Esophagus (tissue), 2 donors: ENCODE results near the gene SLC16A9. TPM values are rescaled to one million over a fixed set of nuclear protein-coding genes. Genes with fewer than 3 reads are reported as not detected.
A peak's percentile ranks its signal among the peaks of the same experiment; 100 is the strongest.

Experiments used
- H3K27ac ChIP-seq, 2 donors: one replicate each; pipeline ENCODE4 v1.5.1; 2013; ENCODE audit warnings: low read depth in 2 of 2, mild to moderate bottlenecking in 2 of 2, inconsistent platforms in 1 of 2, low read length in 1 of 2, moderate library complexity in 1 of 2
- H3K27me3 ChIP-seq, 2 donors: one replicate each; pipeline ENCODE4 v1.6.1; 2013; ENCODE audit warnings: low read length in 2 of 2, control low read depth in 1 of 2, mild to moderate bottlenecking in 1 of 2; ENCODE audit not compliant: insufficient read depth in 2 of 2, control insufficient read depth in 1 of 2
- H3K36me3 ChIP-seq, 2 donors: one replicate each; pipeline ENCODE4 v1.6.1; 2013; ENCODE audit warnings: low read length in 1 of 2; ENCODE audit not compliant: control insufficient read depth in 2 of 2, insufficient read depth in 2 of 2
- H3K4me1 ChIP-seq, 2 donors: one replicate each; pipeline ENCODE4 v1.6.1; 2013; ENCODE audit warnings: low read length in 1 of 2; ENCODE audit not compliant: control insufficient read depth in 2 of 2, insufficient read depth in 2 of 2
- H3K4me3 ChIP-seq, 2 donors: one replicate each; pipeline ENCODE4 v1.5.1; 2013; ENCODE audit warnings: low read length in 2 of 2, mild to moderate bottlenecking in 2 of 2, low read depth in 1 of 2, moderate library complexity in 1 of 2
- H3K9me3 ChIP-seq, 2 donors: one replicate each; pipeline ENCODE4 v1.6.1; 2013; ENCODE audit warnings: mild to moderate bottlenecking in 2 of 2, low read depth in 1 of 2, low read length in 1 of 2, moderate library complexity in 1 of 2; ENCODE audit not compliant: control insufficient read depth in 2 of 2, insufficient read depth in 1 of 2
- WGBS, 2 donors: extraction: QIAGEN DNeasy Blood & Tissue Kit; methylation state at CpG; one replicate each; pipeline ENCODE4 v1.1.7; 2013; 5-methylcytosine and 5-hydroxymethylcytosine counted together
- polyA plus RNA-seq, 2 donors: library from polyadenylated mRNA; stranded (reverse); fragments of 200-250 nt; gene quantifications; one replicate each; pipeline ENCODE4 v1.2.3, GENCODE V29; 2013
- donor health status: healthy with polysubstance abuse.
- donor health status: Bipolar disorder and iron deficiency.

Gene SLC16A9
- polyA plus RNA-seq, 2 donors, result 4.9 to 6.8 TPM

DNA sequence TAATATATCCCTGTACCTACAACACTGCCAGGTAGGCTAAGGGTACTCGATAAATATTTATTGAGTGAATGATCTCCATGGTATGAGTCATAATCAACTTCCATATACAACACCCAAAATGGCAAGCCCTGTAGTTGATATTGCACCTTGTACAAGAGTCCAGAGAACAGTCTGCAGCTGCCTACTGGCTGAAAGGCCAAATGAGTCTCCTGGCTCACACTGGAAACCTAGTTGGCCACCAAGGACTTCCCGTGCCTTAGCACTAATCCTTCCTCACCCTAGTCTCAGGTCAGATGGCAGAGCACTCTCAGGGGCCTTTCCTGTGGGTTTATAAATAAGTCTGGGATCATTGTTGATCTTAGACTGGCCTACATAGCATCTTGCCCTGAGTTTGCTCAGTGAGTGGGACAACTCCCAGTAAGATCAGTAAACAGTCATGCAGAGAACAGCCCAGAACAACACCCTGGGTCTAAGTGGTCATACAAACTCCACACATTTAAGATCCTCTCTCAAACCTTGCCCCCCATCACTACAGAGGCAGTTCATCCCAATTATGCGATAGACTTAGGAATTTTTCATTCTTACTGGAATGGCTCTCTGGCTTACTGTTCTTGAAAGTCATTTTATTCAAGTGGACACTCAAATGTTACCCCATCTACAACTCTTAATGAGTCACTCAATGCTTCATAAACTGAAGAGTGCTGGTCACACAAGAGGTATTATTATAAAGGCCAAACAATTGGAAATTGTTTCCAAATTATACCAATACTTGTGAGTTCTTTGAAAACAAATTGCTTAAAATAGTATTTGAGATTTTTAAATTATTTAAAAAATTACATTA lies 14.7 kb upstream of the SLC16A9 start:
- Histone ChIP-seq H3K4me1 (no peaks in the 10 kb centered on the region), H3K9me3 (no peaks in the 10 kb centered on the region), H3K36me3 (no peaks in the 10 kb centered on the region), H3K4me3 (no peak overlapping the region), H3K27me3 (no peaks in the 10 kb centered on the region), H3K27ac (no peak overlapping the region)
- 63 to 77% methylated on average over 3 of the region's 3 CpGs for WGBS, 2 donors

DNA sequence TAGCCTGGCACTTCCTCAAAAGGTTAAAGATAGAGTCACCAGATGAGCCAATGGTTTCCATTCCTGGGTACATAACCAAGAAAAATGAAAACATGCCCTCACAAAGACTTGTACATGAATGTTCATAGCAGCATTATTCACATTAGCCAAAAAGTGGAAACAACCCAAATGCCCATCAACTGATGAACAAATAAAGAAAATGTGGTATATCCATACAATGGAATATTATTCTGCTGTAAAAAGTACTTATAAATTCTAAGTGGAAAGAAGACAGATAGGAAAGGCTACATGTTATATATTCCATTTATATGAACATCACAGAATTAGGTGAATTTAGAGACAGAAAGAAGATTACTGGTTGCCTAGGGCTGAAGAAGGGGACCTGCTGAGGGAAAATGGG lies 10.7 kb upstream of the SLC16A9 start:
- Histone ChIP-seq H3K4me3 (no peak overlapping the region), H3K9me3 (no peaks in the 10 kb centered on the region), H3K4me1 (no peaks in the 10 kb centered on the region), H3K36me3 (no peaks in the 10 kb centered on the region), H3K27me3 (no peaks in the 10 kb centered on the region), H3K27ac (no peak overlapping the region)

DNA sequence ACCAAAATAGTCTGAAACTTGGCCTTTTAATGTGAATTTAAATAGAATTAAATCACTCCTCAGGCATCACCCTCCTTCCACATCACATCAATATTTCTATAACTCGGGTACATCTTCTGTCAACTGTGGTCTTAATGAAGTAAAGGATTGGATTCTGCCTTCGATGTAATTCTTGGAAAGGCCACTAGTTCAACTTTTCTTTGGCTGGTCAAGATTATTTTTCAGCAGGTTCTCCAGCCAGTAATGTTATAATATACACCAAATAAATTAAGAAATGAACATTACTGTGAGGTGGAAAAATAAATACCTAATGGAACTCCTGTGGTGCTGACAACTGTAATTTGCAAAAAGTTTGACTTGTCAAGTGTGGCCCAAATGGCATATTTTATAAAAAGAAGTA lies 9.7 kb upstream of the SLC16A9 start:
- no peaks in the 10 kb centered on the region for H3K36me3 ChIP-seq
- no peak overlapping the region for H3K27ac ChIP-seq
- 71 to 75% methylated on average over 2 of the region's 2 CpGs for WGBS, 2 donors
- no peak overlapping the region for H3K4me3 ChIP-seq
- H3K27me3 ChIP-seq, result no peaks in the 10 kb centered on the region
- no peaks in the 10 kb centered on the region for H3K9me3 ChIP-seq
- no peaks in the 10 kb centered on the region for H3K4me1 ChIP-seq

DNA sequence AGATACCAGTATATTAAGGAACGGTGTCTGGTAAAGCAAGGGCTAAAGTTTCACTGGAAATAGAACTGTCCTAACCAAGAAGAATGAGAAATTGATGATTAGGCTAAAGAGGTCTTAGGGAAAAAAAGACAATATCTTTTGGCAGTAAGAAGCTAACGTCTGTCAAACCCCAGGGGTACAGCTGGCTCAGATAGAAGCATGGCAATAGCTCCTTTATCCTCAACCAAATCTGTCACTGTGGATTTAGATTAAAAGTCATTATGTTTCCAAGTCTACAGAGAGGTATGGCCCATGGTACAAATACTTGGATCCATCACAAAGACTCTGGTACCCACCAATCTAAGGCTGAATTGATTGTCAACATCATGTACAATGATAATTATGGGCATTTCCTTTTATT lies 8.6 kb upstream of the SLC16A9 start:
- 69 to 76% methylated on average over 2 of the region's 2 CpGs for WGBS, 2 donors
- no peaks in the 10 kb centered on the region for H3K4me1 ChIP-seq
- H3K9me3 ChIP-seq, result no peaks in the 10 kb centered on the region
- H3K4me3 ChIP-seq, result no peak overlapping the region
- no peak overlapping the region for H3K27ac ChIP-seq
- H3K36me3 ChIP-seq, result no peaks in the 10 kb centered on the region
- no peaks in the 10 kb centered on the region for H3K27me3 ChIP-seq

DNA sequence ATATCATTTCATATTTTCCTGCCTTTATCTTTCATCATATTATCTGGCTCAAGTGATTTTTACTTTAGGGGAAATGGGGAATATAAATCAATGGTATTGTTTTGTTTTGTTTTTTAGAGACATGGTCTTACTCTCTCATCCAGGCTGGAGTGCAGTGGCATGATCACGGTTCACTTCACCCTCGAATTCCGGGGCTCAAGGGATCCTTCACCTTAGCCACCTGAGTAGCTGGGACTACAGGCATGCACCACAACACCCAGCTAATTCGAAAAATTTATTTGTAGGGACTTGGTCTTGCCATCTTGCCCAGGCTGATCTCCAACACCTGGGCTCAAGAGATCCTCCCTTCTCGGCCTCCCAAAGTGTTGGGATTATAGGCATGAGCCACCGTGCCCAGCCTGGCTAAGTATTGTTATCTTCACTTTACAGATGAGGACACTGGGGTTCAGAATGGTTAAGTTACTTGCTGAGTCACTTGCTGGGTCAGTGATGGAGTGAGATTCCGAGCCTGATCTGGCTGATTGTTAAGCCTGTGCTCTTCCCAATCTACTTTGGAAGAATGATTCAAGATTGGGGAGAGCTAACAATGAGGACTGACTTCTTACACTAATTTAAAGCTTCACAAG lies 3.7 kb upstream of the SLC16A9 start:
- H3K4me3 ChIP-seq, result no peak overlapping the region
- H3K4me1 ChIP-seq, result peaks cover 5% of the 10 kb centered on the region in 2 donors
- peaks cover 0 to 6% of the 10 kb centered on the region in 2 donors for H3K27me3 ChIP-seq
- WGBS, 2 donors, result 84 to 87% methylated on average over 7 of the region's 7 CpGs
- H3K9me3 ChIP-seq, result no peaks in the 10 kb centered on the region
- no peak overlapping the region for H3K27ac ChIP-seq
- H3K36me3 ChIP-seq, result no peaks in the 10 kb centered on the region

DNA sequence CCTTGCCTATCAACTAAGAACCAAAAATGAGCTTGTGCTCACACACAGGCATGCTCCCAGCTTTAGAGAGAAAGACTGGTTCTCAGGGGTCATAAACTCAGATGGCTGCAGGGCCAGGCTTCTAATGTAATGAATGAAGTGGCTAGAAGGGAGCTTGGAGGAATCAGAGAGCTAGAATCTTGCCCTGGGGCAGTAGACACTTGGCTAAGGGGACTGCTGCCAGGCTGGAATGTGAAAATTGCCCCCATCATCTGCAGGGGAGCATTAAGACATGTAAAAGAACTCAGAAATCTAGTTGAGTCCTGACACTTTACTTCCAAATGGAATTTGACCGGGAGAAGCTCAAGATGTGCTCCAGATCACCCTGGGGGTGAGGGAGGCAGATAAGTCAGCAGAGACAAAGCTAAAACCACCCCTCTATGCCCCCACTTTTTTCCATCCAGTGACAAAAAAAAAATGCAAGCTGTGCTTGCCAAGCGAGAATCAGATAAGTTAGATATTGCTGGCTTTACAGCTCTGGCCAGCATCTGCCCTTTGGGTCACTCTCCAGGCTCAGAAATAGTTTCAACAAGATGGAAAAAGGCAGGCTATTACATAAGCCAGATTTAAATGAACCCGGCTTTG lies 2.3 kb upstream of the SLC16A9 start:
- H3K27ac ChIP-seq, result no peak overlapping the region

DNA sequence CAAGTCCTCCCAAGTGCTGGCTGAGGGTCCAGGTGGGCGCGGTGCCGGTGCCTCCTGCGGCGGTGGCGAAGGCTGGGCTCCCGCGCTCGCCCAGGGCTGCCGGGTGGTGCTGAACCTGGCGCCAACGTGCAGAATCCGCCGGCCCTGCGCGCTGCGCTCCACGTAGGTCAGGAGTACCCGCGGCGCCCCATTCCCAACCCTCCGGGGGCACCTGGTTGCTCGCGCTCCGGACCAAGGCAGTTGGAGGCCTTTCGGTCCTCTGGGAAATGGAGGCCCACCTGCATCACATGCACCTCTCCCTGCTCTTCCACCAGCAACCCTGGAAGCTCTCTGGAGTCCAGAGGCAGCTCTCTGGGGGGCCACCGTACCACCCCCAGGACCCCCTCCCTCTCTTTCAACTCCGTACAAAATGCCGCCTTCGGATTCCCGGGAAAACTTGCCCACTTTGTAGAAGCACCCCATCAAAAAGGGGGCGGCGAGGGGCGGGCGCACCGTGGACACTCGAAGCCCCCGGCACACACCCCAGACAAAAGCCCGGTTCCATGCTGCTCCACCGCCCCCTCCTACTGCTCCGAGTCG lies 745 bp downstream of the SLC16A9 start:
- 1 to 3% methylated on average over 41 to 42 of the region's 42 CpGs for WGBS, 2 donors
- Histone ChIP-seq H3K27ac (peak overlapping the region in 1 of 2 donors; percentile 27), H3K27me3 (peaks cover 0 to 6% of the 10 kb centered on the region in 2 donors), H3K9me3 (no peaks in the 10 kb centered on the region), H3K36me3 (no peaks in the 10 kb centered on the region), H3K4me1 (peaks cover 5% of the 10 kb centered on the region in 2 donors), H3K4me3 (peak overlapping the region; percentile 63 to 65)

More for the DNA sequence above, 2.3 kb upstream of the SLC16A9 start:
- Histone ChIP-seq H3K36me3 (no peaks in the 10 kb centered on the region), H3K27me3 (peaks cover 0 to 6% of the 10 kb centered on the region in 2 donors), H3K4me1 (peaks cover 5% of the 10 kb centered on the region in 2 donors), H3K4me3 (no peak overlapping the region), H3K9me3 (no peaks in the 10 kb centered on the region)
- WGBS, 2 donors, result 59 to 66% methylated on average over 3 of the region's 3 CpGs

DNA sequence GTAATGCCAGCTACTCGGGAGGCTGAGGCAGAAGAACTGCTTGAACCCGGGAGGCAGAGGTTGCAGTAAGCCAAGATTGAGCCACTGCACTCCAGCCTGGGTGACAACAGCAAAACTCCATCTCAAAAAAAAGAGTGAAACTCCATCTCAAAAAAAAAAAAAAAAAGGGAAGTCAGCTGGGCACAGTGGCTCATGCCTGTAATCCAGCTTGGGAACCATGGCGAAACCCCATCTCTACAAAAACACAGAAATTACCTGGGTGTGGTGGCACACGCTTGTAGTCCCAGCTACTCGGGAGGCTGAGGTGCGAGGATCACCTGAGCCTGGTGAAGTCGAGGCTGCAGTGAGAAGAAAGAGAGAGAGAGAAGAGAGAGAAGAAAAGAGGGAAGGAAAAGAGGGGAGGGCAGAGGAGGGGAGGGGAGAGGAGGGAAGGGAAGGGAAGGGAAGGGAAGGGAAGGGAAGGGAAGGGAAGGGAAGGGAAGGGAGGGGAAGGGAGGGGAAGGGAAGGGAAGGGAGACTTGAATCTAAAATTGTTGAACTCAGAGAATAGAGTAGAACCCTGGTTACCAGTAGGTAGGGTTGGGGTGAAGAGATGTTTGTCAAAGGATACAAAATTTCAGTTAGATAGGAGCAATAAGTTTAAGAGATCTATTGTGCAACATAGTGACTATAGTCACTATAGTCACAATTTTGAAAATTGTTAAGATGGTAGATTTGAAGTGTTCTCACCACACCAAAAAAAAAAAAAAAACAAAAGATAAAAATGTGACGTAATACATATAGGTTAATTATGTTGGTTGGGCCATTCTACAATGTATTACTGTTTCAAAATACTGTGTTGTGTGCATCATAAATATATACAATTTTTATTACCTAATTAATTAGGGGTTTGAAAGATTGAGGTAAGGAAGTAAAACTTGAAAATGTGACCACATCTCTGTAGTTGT lies 2.5 kb downstream of the SLC16A9 start:
- H3K36me3 ChIP-seq, result no peaks in the 10 kb centered on the region
- WGBS, 2 donors, result 94% methylated on average over 8 of the region's 8 CpGs
- H3K27me3 ChIP-seq, result peaks cover 0 to 6% of the 10 kb centered on the region in 2 donors
- H3K4me1 ChIP-seq, result peaks cover 5% of the 10 kb centered on the region in 2 donors
- no peaks in the 10 kb centered on the region for H3K9me3 ChIP-seq
- H3K27ac ChIP-seq, result no peak overlapping the region
- H3K4me3 ChIP-seq, result no peak overlapping the region

DNA sequence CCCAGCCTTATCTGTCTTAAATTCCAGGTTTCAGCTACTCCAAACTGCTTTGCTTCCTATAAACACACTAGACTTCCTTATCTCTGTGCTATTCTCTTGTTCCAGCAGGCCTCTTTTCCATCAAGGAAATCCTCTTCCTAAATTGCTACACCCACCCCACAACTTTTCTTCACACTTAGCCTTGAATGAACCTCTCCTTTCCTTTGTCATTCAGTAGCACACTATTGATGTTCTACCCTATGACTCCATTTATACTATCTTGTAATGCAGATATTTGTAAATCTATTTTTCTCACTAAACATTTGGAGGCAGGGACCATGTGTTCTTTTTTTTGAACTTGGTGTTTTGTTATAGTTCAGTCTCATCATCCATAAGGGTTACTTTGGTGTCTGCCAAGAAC lies 3.7 kb downstream of the SLC16A9 start:
- peaks cover 5% of the 10 kb centered on the region in 2 donors for H3K4me1 ChIP-seq
- H3K4me3 ChIP-seq, result no peak overlapping the region
- no peak overlapping the region for H3K27ac ChIP-seq
- no peaks in the 10 kb centered on the region for H3K36me3 ChIP-seq
- peaks cover 0 to 6% of the 10 kb centered on the region in 2 donors for H3K27me3 ChIP-seq
- no peaks in the 10 kb centered on the region for H3K9me3 ChIP-seq
